ENCODE measurements around the gene PLA2G10.
A peak's percentile ranks its signal among the peaks of the same experiment; 100 is the strongest.
"Not testable (repeated sequence)": the region's sequence is repeated elsewhere in the genome, so short reads cannot be mapped to it uniquely, and the experiment has no call there.

PLA2G10 gene

GRCh38 chr16:14658063-14658462, 36.0 kb downstream of the PLA2G10 start:
- no peak for DNase-seq

GRCh38 chr16:14652726-14653125, 41.4 kb downstream of the PLA2G10 start:
- DNase-seq: no peak

DNA sequence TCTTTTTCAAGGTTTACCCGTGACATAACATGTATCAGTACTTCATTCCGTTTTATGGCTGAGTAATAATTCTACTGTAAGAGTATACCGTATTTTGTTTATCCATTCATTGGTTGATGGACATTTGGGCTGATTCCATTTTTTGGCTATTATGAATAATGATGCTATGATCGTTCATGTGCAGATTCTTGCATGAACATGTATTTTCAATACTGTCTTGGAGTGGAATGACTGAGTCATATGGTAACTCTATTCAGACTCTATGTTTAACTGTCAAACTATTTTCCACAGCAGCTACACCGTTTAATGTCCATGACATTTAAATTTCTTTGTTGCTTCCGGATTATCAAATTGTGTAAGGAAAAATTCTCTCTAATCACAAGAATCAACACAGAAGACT, 43.5 kb downstream of the PLA2G10 start:
- DNase-seq: no peak

GRCh38 chr16:14649816-14650215, 44.3 kb downstream of the PLA2G10 start:
- no peak for DNase-seq

DNA sequence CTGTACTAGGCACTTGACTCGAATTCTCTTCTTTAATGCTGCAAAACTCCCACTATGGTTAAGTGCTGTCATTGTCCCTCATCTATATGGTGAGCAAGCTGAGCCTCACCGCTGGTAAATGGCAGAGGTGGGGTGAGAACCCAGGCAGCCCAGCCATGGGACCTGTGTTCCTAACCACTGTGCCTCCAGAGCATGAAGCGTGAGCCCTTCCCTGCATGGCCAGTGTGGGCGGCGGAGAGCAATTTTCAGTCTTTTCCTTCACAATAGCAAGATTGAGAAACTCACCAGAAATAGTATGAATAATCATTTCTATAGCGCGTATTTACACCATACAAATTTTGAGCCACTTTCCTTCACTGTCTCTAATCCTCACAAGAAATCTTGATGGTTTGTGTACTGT, 52.2 kb downstream of the PLA2G10 start:
- no peak for DNase-seq

- DNase-seq: no peak
These were observed 52.9 kb downstream of the PLA2G10 start for GRCh38 chr16:14641206-14641605.

DNA sequence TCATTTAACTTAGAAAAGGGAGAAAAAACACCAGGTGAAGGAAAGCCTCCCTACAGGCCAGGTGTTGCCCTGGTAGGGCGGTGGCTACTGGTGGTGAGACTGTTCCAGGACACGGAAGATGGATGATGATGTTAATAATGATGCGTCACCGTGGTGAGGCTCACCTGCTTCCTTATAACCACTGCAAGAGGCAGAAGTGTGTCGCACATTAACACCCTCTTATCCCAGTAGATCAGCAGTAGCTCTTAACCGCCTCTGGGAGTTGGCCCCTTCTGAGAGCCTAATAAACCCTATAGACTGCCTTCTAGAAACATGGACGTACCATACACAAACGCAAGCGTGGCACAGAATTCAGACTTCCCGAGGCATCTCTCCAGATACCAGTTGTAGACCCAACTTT, 53.6 kb downstream of the PLA2G10 start:
- DNase-seq: peak; percentile 8

DNA sequence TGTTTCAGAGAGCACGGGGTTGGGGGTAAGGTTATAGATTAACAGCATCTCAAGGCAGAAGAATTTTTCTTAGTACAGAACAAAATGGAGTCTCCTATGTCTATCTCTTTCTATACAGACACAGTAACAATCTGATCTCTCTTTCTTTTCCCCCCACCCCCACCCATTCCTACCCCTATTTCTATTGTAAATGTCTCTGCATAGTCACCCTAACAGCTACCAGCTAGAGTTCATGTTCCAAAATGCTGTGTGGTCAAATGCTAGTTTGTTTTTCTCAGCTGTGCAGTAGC, 57.2 kb downstream of the PLA2G10 start:
- DNase-seq: not testable (repeated sequence)

DNA sequence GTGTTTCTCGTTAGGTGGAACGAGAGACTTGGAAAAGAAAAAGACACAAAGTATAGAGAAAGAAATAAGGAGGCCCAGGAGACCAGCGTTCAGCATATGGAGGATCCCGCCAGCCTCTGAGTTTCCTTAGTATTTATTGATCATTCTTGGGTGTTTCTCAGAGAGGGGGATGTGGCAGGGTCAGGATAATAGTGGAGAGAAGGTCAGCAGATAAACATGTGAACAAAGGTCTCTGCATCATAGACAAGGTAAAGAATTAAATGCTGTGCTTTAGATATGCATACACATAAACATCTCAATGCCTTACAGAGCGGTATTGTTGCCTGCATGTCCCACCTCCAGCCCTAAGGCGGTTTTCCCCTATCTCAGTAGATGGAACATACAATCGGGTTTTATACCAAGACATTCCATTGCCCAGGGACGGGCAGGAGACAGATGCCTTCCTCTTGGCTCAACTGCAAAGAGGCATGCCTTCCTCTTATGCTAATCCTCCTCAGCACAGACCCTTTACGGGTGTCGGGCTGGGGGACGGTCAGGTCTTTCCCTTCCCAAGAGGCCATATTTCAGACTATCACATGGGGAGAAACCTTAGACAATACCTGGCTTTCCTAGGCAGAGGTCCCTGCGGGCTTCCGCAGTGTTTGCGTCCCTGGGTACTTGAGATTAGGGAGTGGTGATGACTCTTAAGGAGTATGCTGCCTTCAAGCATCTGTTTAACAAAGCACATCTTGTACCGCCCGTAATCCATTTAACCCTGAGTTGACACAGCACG, 57.7 kb downstream of the PLA2G10 start:
- DNase-seq: not testable (repeated sequence)

GRCh38 chr16:14635395-14636165, 58.5 kb downstream of the PLA2G10 start:
- DNase-seq: no peak

DNA sequence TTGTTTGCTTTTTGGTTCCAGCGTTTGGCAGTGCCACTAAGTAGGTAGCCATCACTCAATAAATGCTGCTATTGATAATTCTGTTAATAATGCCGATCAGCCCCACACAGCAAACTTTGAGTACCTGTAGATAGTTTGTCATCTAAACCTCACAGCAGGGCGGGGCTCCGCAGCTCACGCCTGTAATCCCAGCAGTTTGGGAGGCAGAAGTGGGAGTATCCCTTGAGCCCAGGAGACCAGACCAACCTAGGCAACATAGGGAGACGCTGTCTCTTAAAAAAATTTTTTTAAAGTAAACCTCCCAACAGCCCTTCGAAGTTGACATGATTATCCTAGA, 59.8 kb downstream of the PLA2G10 start:
- no peak for DNase-seq

GRCh38 chr16:14632693-14633569, 61.2 kb downstream of the PLA2G10 start, which contains the start of gene BFAR:
Gene BFAR, plus strand, starts transcription at chr16:14632951. Its CDS starts 11,396 bp downstream, at chr16:14644347.
- DNase-seq: peak; percentile 99

DNA sequence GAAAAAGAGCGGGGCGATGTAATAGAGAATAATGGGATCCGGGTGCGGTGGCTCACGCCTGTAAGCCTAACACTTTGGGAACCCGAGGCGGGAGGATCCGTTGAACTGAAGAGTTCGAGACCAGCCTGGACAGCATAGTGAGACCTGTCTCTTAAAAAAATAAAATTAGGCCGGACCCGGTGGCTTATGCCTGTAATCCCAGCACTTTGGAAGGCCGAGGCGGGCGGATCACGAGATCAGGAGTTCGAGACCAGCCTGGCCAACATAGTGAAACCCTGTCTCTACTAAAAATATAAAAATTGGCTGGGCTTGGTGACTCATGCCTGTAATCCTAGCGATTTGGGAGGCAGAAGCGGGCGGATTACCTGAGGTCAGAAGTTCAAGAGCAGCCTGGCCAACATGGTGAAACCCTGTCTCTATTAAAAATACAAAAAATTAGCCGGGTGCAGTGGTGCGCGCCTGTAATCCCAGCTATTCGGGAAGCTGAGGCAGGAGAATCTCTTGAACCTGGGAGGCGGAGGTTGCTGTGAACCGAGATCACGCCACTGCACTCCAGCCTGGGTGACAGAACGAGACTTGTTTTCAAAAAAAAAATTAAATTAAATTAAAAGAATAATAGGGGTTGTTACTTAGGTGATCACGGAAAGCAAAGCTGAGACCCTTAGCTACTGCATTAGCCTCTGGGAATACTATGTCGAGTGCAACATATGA, 63.3 kb downstream of the PLA2G10 start:
- not testable (repeated sequence) for DNase-seq

DNA sequence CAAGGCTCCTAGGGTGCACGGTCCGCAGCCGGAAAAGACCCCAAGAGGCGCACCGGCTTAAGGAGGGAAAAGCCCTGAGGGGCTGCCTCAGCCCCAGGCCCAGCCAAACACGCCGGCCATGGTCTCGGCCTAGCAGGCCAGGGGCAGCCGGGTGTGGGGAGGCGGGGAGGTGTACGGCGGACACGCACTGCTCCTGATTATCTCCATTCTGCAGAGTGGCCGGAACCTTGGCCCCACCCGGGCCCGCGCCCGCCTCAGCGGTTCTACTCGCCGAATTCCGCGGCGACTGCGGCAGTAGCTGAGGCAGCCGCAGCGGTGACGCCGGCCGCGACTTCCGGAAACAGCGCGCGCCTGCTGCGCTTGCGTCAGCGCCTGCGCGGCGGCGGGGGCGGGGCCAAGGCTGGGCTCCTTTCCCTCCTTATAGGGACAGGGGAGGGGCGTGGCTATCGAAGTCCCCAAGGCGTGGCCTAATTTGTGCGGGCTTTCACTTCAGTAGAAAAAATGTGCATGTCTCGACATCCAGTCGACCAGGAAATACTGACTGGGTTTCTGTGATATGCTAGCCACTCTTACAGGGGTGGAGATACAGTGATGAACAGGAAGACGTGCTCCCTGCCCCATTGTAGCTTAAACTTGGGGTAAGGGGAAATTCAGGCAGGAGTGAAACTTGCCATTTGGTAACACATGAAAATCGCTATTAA, 64.0 kb downstream of the PLA2G10 start, which contains the start of gene PARN:
Gene PARN, minus strand, starts transcription at position 342 of the 701 bp plus-strand sequence. Its CDS starts 135 bp downstream, at position 207.
- DNase-seq: peak; percentile 99

DNA sequence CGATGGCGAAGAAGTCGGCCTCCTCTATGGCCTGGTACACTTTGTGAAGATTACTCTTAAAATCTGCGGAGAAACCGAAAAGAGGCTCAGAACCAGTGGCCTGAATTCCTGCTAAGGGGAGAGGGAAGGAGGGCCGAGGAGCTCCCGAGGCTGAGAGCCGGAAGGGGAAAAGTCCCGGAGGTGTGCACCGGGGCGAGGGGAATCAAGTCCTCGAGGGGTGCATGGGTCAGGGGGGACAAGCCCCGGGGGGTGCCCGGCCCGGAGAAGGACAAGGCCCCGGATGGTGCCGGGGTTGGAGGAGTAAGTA, 64.5 kb downstream of the PLA2G10 start:
- DNase-seq: no peak

GRCh38 chr16:14628806-14629611, 65.1 kb downstream of the PLA2G10 start:
- DNase-seq: peak; percentile 44

GRCh38 chr16:14627078-14627477, 67.0 kb downstream of the PLA2G10 start:
- no peak for DNase-seq
